GM23338 (cell line): Measurements from ENCODE around the gene TMEM51. TPM values are rescaled to one million over a fixed set of nuclear protein-coding genes. Genes with fewer than 3 reads are reported as not detected.

Source experiments
- ATAC-seq: fragments of 200-7000 bp; cut with Tn5 transposase; 3 replicates; pipeline ENCODE4 v1.9.1; 2020
- DNase-seq: peaks from one replicate; pipeline ENCODE4 v3.0.0-alpha.2; 2015; ENCODE audit warnings: low spot score
- H2AFZ ChIP-seq: fragments of 200-600 bp; sonication (generic); 2 replicates; pipeline ENCODE4 v1.8.0; 2016; ENCODE audit warnings: antibody characterized with exemption, mild to moderate bottlenecking, moderate library complexity
- H3F3A ChIP-seq: fragments of 200-600 bp; sonication (generic); replicated peaks from 2 replicates; pipeline ENCODE4 v1.8.0; 2017; ENCODE audit warnings: antibody characterized with exemption, mixed run types, low read depth
- H3K27ac ChIP-seq: fragments of 200-600 bp; sonication (generic); 2 replicates; pipeline ENCODE4 v1.6.1; 2016; ENCODE audit warnings: low read depth
- H3K27me3 ChIP-seq: fragments of 200-600 bp; sonication (generic); 2 replicates; pipeline ENCODE4 v1.8.0; 2016; ENCODE audit warnings: mild to moderate bottlenecking, mixed run types, moderate library complexity; ENCODE audit not compliant: insufficient read depth
- H3K36me3 ChIP-seq: fragments of 200-600 bp; sonication (generic); 2 replicates; pipeline ENCODE4 v1.8.0; 2016; ENCODE audit warnings: mild to moderate bottlenecking; ENCODE audit not compliant: insufficient read depth
- H3K4me1 ChIP-seq: fragments of 200-600 bp; sonication (generic); 2 replicates; pipeline ENCODE4 v1.8.0; 2016; ENCODE audit warnings: mild to moderate bottlenecking, moderate library complexity; ENCODE audit not compliant: insufficient read depth
- H3K4me2 ChIP-seq: fragments of 200-600 bp; sonication (generic); 2 replicates; pipeline ENCODE4 v1.7.1; 2017; ENCODE audit warnings: mixed run types
- H3K4me3 ChIP-seq: fragments of 200-600 bp; sonication (generic); 2 replicates; pipeline ENCODE4 v1.6.1; 2016; ENCODE audit warnings: mixed run types
- H3K79me2 ChIP-seq: fragments of 200-600 bp; sonication (generic); replicated peaks from 2 replicates; pipeline ENCODE4 v1.8.0; 2017; ENCODE audit warnings: mild to moderate bottlenecking; ENCODE audit not compliant: insufficient read depth
- H3K9me2 ChIP-seq: fragments of 200-600 bp; sonication (generic); 2 replicates; pipeline ENCODE4 v1.8.0; 2017; ENCODE audit not compliant: insufficient read depth
- H4K20me1 ChIP-seq: fragments of 200-600 bp; sonication (generic); replicated peaks from 2 replicates; pipeline ENCODE4 v1.8.0; 2017; ENCODE audit warnings: mild to moderate bottlenecking; ENCODE audit not compliant: insufficient read depth
- H3K27ac Mint-ChIP-seq: 2 replicates; pipeline ENCODE4 v1.8.0; 2020; ENCODE audit warnings: inconsistent platforms, mild to moderate bottlenecking, moderate library complexity, mixed read lengths
- H3K27me3 Mint-ChIP-seq: 3 replicates; pipeline ENCODE4 v1.8.0; 2022; ENCODE audit warnings: low read depth, mild to moderate bottlenecking, moderate library complexity, mixed read lengths, inconsistent platforms; ENCODE audit not compliant: insufficient read depth, poor library complexity
- H3K36me3 Mint-ChIP-seq: 3 replicates; pipeline ENCODE4 v1.8.0; 2021; ENCODE audit warnings: low read depth, mild to moderate bottlenecking, inconsistent platforms, moderate library complexity, mixed read lengths
- H3K4me1 Mint-ChIP-seq: 3 replicates; pipeline ENCODE4 v1.8.0; 2020; ENCODE audit warnings: mild to moderate bottlenecking, inconsistent platforms, mixed read lengths
- H3K4me3 Mint-ChIP-seq: 3 replicates; pipeline ENCODE4 v1.8.0; 2021; ENCODE audit warnings: moderate library complexity, mild to moderate bottlenecking, inconsistent platforms, mixed read lengths
- H3K9me3 Mint-ChIP-seq: 3 replicates; pipeline ENCODE4 v1.8.0; 2020; ENCODE audit warnings: moderate library complexity, mild to moderate bottlenecking, inconsistent platforms, mixed read lengths
- CREB1 ChIP-seq: fragments of 250-450 bp; sonication (Bioruptor Pico); IDR thresholded peaks from 2 replicates; pipeline ENCODE4 v1.5.0; 2020; ENCODE audit warnings: low read depth, mild to moderate bottlenecking, moderate library complexity
- CTCF ChIP-seq, 2 experiments: fragments of 200-600 bp in 1 of 2; sonication (generic) in 1 of 2; conservative IDR thresholded peaks; 2 replicates each; pipeline versions ENCODE4 v1.5.1 to v1.6.1; 2016 to 2017; ENCODE audit warnings: antibody characterized with exemption in 2 of 2, low read depth in 2 of 2, mild to moderate bottlenecking in 2 of 2, moderate library complexity in 1 of 2
- ETS1 ChIP-seq: IDR thresholded peaks from 2 replicates; pipeline ENCODE4 v1.6.1; 2016; ENCODE audit warnings: antibody characterized with exemption
- EZH2 ChIP-seq: fragments of 200-600 bp; sonication (generic); IDR thresholded peaks from one replicate; pipeline ENCODE4 v1.8.0; 2017; ENCODE audit warnings: antibody characterized with exemption, mild to moderate bottlenecking, low read depth; ENCODE audit not compliant: unreplicated experiment
- EZH2phosphoT487 ChIP-seq: fragments of 200-600 bp; sonication (generic); IDR thresholded peaks from one replicate; pipeline ENCODE4 v1.8.1; 2018; ENCODE audit warnings: antibody characterized with exemption; ENCODE audit not compliant: unreplicated experiment
- JUNB ChIP-seq: IDR thresholded peaks from one replicate; pipeline ENCODE4 v1.6.1; 2016; ENCODE audit warnings: antibody characterized with exemption; ENCODE audit not compliant: unreplicated experiment
- NANOG ChIP-seq: IDR thresholded peaks from 2 replicates; pipeline ENCODE4 v1.6.1; 2016; ENCODE audit warnings: antibody characterized with exemption, borderline replicate concordance
- POLR2AphosphoS5 ChIP-seq: IDR thresholded peaks from 2 replicates; pipeline ENCODE4 v1.6.1; 2016; ENCODE audit warnings: antibody characterized with exemption, low read depth
- REST ChIP-seq: IDR thresholded peaks from one replicate; pipeline ENCODE4 v1.6.1; 2018; ENCODE audit warnings: antibody characterized with exemption; ENCODE audit not compliant: unreplicated experiment
- STAT1 ChIP-seq: IDR thresholded peaks from one replicate; pipeline ENCODE4 v1.6.1; 2016; ENCODE audit warnings: antibody characterized with exemption; ENCODE audit not compliant: unreplicated experiment
- ZNF114 ChIP-seq: fragments of 250-450 bp; sonication (Bioruptor Pico); IDR thresholded peaks from 2 replicates; pipeline ENCODE4 v1.5.0; 2020; ENCODE audit warnings: mild to moderate bottlenecking, moderate library complexity
- ZNF331 ChIP-seq: fragments of 250-450 bp; sonication (Bioruptor Pico); IDR thresholded peaks from 2 replicates; pipeline ENCODE4 v1.5.0; 2020; ENCODE audit warnings: low read depth, mild to moderate bottlenecking, moderate library complexity
- ZNF462 ChIP-seq: fragments of 250-450 bp; sonication (Bioruptor Pico); IDR thresholded peaks from 2 replicates; pipeline ENCODE4 v1.5.0; 2020; ENCODE audit warnings: mild to moderate bottlenecking, moderate library complexity
- polyA plus RNA-seq: library from polyadenylated mRNA; unstranded; fragments of >200 nt; fragmentation: Nextera tagmentation; extraction: Ambion mirVana; gene quantifications from 2 replicates; pipeline ENCODE4 v1.2.1, GENCODE V29; 2016
- total RNA-seq: library from RNA; depleted of rRNA; stranded (reverse); fragments of >200 nt; shearing (Covaris generic); gene quantifications from 2 replicates; pipeline ENCODE4 v1.2.3, GENCODE V29; 2014

The TMEM51 gene
- total and polyA plus RNA-seq, 2 experiments from 2014 or later: 4.0 to 5.2 TPM

- TF ChIP-seq ZNF462 (CRISPR knock-in tag): no peak
Measured at GRCh38 chr1:15233689-15234088, 80.1 kb downstream of the TMEM51 start (continued).

GRCh38 chr1:15236321-15236721 lies 82.8 kb downstream of the TMEM51 start:
- no peak overlapping the region for H3K4me3 ChIP-seq
- H3K4me1 ChIP-seq: peaks cover 9% of the 10 kb centered on the region; the same call in 1 of the 2 replicates
- H3K27me3 ChIP-seq: no peaks in the 10 kb centered on the region
- no peaks in the 10 kb centered on the region for H3K36me3 ChIP-seq
- no peaks in the 10 kb centered on the region for H3F3A ChIP-seq
- peak overlapping the region; percentile 87 for H2AFZ ChIP-seq
- Mint-ChIP-seq H3K36me3 (no peaks in the 10 kb centered on the region), H3K27ac (no peak overlapping the region), H3K4me1 (peaks cover 13% of the 10 kb centered on the region), H3K27me3 (peaks cover 3% of the 10 kb centered on the region), H3K9me3 (no peaks in the 10 kb centered on the region), H3K4me3 (no peak overlapping the region)
- H3K27ac ChIP-seq: no peak overlapping the region
- ATAC-seq: no peak; the same call in 2 of the 3 replicates
- H3K4me2 ChIP-seq: no peak overlapping the region
- no peaks in the 10 kb centered on the region for H3K9me2 ChIP-seq
- no peaks in the 10 kb centered on the region for H4K20me1 ChIP-seq
- H3K79me2 ChIP-seq: no peaks in the 10 kb centered on the region
- no peak for DNase-seq
- TF ChIP-seq STAT1 (no peak), ZNF114 (CRISPR knock-in tag) (no peak), ZNF331 (CRISPR knock-in tag) (no peak), CTCF (conservative IDR thresholded peaks at IDR 0.05; ENCODE audit: low read depth in 2 of 2) (no peak), ETS1 (no peak), NANOG (no peak), CREB1 (CRISPR knock-in tag) (no peak), JUNB (no peak), REST (no peak), POLR2AphosphoS5 (no peak), EZH2 (no peak), EZH2phosphoT487 (no peak)
